K562 (cell line): ENCODE results near the gene CDH16. TPM values are rescaled to one million over a fixed set of nuclear protein-coding genes. Genes with fewer than 3 reads are reported as not detected.
A peak's percentile ranks its signal among the peaks of the same experiment; 100 is the strongest.

ENCODE experiments used
- ATAC-seq: fragments of 200-7000 bp; cut with Tn5 transposase; 3 replicates; pipeline ENCODE4 v1.9.1; 2020; ENCODE audit warnings: moderate library complexity
- BruUV-seq: library from RNA; stranded (reverse); fragments of 400-500 nt; replicated peaks from 2 replicates; lab custom pipeline; 2021; lab: Mats Ljungman, UMichigan
- CTCF ChIA-PET: fragments of 300-600 bp; formaldehyde crosslinking; extraction: SDS; loops from one replicate; lab custom pipeline; 2021; ENCODE audit warnings: low intra/inter-chr PET ratio; lab: Yijun Ruan, JAX
- POLR2A ChIA-PET: fragments of 300-600, 350-650 bp; sonication (Branson Sonifier 250); formaldehyde crosslinking; extraction: SDS; loops from one replicate; lab custom pipeline; 2021; ENCODE audit warnings: antibody characterized with exemption, inconsistent platforms; lab: Yijun Ruan, JAX
- DNase-seq, 4 experiments: peaks; one replicate each; pipeline versions ENCODE4 v3.0.0 to v3.0.0-alpha.2; 2011 to 2018; ENCODE audit warnings: low spot score in 3 of 4, mixed read lengths in 3 of 4; ENCODE audit errors: extremely low read depth in 1 of 4
- FAIRE-seq: peaks from 2 replicates; lab custom pipeline; 2011; peaks lifted over from hg19 to GRCh38; lab: Jason Lieb, UNC
- H2AFZ ChIP-seq: 2 replicates; pipeline ENCODE4 v1.6.0; 2011; ENCODE audit warnings: low read depth, low read length, control low read depth, inconsistent platforms
- H3K27ac ChIP-seq: fragments of 200-600 bp; 3 replicates; pipeline ENCODE4 v1.8.0; 2011; ENCODE audit warnings: low read depth, mild to moderate bottlenecking, control low read depth, inconsistent platforms, low read length, moderate library complexity, mixed read lengths; ENCODE audit errors: extremely low read depth
- H3K27me3 ChIP-seq, 2 experiments: fragments of 300-600 bp in 1 of 2; 2 replicates in 1 of 2; 3 replicates in 1 of 2; pipeline versions ENCODE4 v1.6.0 to v1.8.0; 2011; ENCODE audit warnings: inconsistent platforms in 2 of 2, low read length in 2 of 2, mild to moderate bottlenecking in 1 of 2, mixed read lengths in 1 of 2, moderate library complexity in 1 of 2; ENCODE audit not compliant: control insufficient read depth in 2 of 2, insufficient read depth in 2 of 2
- H3K36me3 ChIP-seq: fragments of 300-600 bp; 3 replicates; pipeline ENCODE4 v1.8.0; 2011; ENCODE audit warnings: mild to moderate bottlenecking, low read length, inconsistent platforms; ENCODE audit not compliant: control insufficient read depth, insufficient read depth
- H3K4me1 ChIP-seq, 2 experiments: fragments of 200-600 bp in 1 of 2; replicated peaks in 1 of 2; 2 replicates in 1 of 2; 3 replicates in 1 of 2; pipeline versions ENCODE4 v1.5.1 to v1.8.0; 2011; ENCODE audit warnings: inconsistent platforms in 2 of 2, low read length in 2 of 2, mild to moderate bottlenecking in 1 of 2, mixed read lengths in 1 of 2, moderate library complexity in 1 of 2; ENCODE audit not compliant: control insufficient read depth in 2 of 2, insufficient read depth in 2 of 2
- H3K4me2 ChIP-seq: 2 replicates; pipeline ENCODE4 v1.6.1; 2011; ENCODE audit warnings: low read length, control low read depth, inconsistent platforms, mixed read lengths; ENCODE audit not compliant: insufficient read depth
- H3K4me3 ChIP-seq: fragments of 200-600 bp; sonication (generic), shearing (Covaris generic); 2 replicates; pipeline ENCODE4 v1.5.1; 2016; ENCODE audit warnings: control low read depth, inconsistent platforms
- H3K79me2 ChIP-seq: fragments of 200-600 bp; 3 replicates; pipeline ENCODE4 v1.8.0; 2011; ENCODE audit warnings: low read length, inconsistent platforms; ENCODE audit not compliant: control insufficient read depth, insufficient read depth
- H3K9ac ChIP-seq, 2 experiments: 2 replicates each; pipeline versions ENCODE4 v1.6.0 to v1.6.1; 2011; ENCODE audit warnings: low read depth in 2 of 2, low read length in 2 of 2, control low read depth in 1 of 2, inconsistent platforms in 1 of 2, mild to moderate bottlenecking in 1 of 2, mixed read lengths in 1 of 2; ENCODE audit not compliant: insufficient read depth in 1 of 2
- H3K9me1 ChIP-seq: one replicate; pipeline ENCODE4 v1.6.0; 2011; ENCODE audit warnings: inconsistent platforms, mild to moderate bottlenecking, low read length, moderate library complexity; ENCODE audit not compliant: control insufficient read depth, insufficient read depth
- H3K9me3 ChIP-seq: replicated peaks from 2 replicates; pipeline ENCODE4 v1.5.1; 2011; ENCODE audit warnings: low read depth, low read length, inconsistent platforms; ENCODE audit not compliant: control insufficient read depth, insufficient read depth
- H4K20me1 ChIP-seq: replicated peaks from 2 replicates; pipeline ENCODE4 v1.6.1; 2011; ENCODE audit warnings: low read length, inconsistent platforms, mixed read lengths; ENCODE audit not compliant: control insufficient read depth, insufficient read depth
- CBX3 ChIP-seq, 2 experiments: IDR thresholded peaks; 1 replicate in 1 of 2; 2 replicates in 1 of 2; pipeline ENCODE4 v1.6.1; 2012; ENCODE audit warnings: inconsistent platforms in 2 of 2, low read length in 2 of 2, borderline replicate concordance in 1 of 2, control low read depth in 1 of 2
- FOXP4 ChIP-seq: sonication (generic); formaldehyde crosslinking; IDR thresholded peaks from 2 replicates; pipeline ENCODE4 v1.8.0; 2022; ENCODE audit warnings: mild to moderate bottlenecking, missing genetic modification reagents, borderline replicate concordance
- KDM1A ChIP-seq, 2 experiments: fragments of 450-650 bp; IDR thresholded peaks; 2 replicates each; pipeline ENCODE4 v1.6.1; 2016; ENCODE audit warnings: mild to moderate bottlenecking in 2 of 2
- SRSF3 ChIP-seq: fragments of 200-400 bp; formaldehyde crosslinking; IDR thresholded peaks from 2 replicates; pipeline ENCODE4 v1.6.1; 2016; ENCODE audit warnings: mild to moderate bottlenecking, low read length, moderate library complexity; ENCODE audit not compliant: insufficient read depth
- ZBTB17 ChIP-seq: fragments of 450-650 bp; formaldehyde crosslinking; IDR thresholded peaks from 2 replicates; pipeline ENCODE4 v1.4.0; 2020; ENCODE audit warnings: mild to moderate bottlenecking
- ZBTB49 ChIP-seq: sonication (generic); formaldehyde crosslinking; IDR thresholded peaks from 2 replicates; pipeline ENCODE4 v1.8.0; 2022; ENCODE audit warnings: missing genetic modification reagents, mild to moderate bottlenecking, borderline replicate concordance
- ZNF561 ChIP-seq: fragments of 450-650 bp; formaldehyde crosslinking; conservative IDR thresholded peaks from 2 replicates; pipeline ENCODE4 v1.4.0; 2020; ENCODE audit warnings: mild to moderate bottlenecking, moderate library complexity
- WGBS: fragments of 100-300 bp; shearing (Covaris generic); methylation state at CpG from one replicate; pipeline ENCODE4 v1.1.6; 2016; ENCODE audit warnings: low coverage, mixed read lengths; ENCODE audit not compliant: insufficient coverage; ENCODE audit errors: missing lambda C conversion rate; 5-methylcytosine and 5-hydroxymethylcytosine counted together
- in situ Hi-C: fragments of 300-500 bp; cut with MboI; formaldehyde crosslinking; loops from 4 replicates; pipeline ENCODE4 v1.15.0; 2018; ENCODE audit warnings: inconsistent platforms, mixed read lengths
- intact Hi-C: fragments of 100-400 bp; cut with micrococcal nuclease; formaldehyde crosslinking; loops from 2 replicates; pipeline ENCODE4 v1.14.2; 2022
- polyA plus RNA-seq, 8 experiments: library from polyadenylated mRNA; depleted of rRNA in 4 of 8; stranded (reverse) in 5 of 8; unstranded in 3 of 8; fragments of >200 nt; fragmentation: Nextera tagmentation in 2 of 8; fragmentation: Illumina TruSeq in 1 of 8; extraction: Ambion mirVana in 2 of 8; extraction: Trizol in 1 of 8; gene quantifications; 2 replicates each; pipeline versions ENCODE4 v1.2.1 to v1.2.3, GENCODE V29; 2011 to 2014; ENCODE audit warnings: inconsistent platforms in 1 of 8, missing spikeins in 1 of 8
- total RNA-seq, 7 experiments: library from RNA; depleted of rRNA in 6 of 7; stranded (reverse); fragments of >200 nt in 6 of 7; fragmentation: Illumina TruSeq in 2 of 7; extraction: Trizol in 2 of 7; gene quantifications; 2 replicates each; pipeline versions ENCODE4 v1.2.1 to v1.2.3, GENCODE V29; 2011 to 2021; ENCODE audit warnings: low replicate concordance in 1 of 7
- TF ChIP-seq, protein P1 (sequence below), 2 experiments: fragments of 200-800 bp in 1 of 2; sonication (Bioruptor generic) in 1 of 2; sonication (generic) in 1 of 2; formaldehyde crosslinking in 1 of 2; IDR thresholded peaks in 1 of 2; conservative IDR thresholded peaks in 1 of 2; 2 replicates each; pipeline versions ENCODE4 v1.5.0 to v1.6.1; 2016 to 2020; ENCODE audit warnings: missing compliant biosample characterization in 1 of 2, missing genetic modification characterization in 1 of 2, missing genetic modification reagents in 1 of 2
- TF ChIP-seq, protein P2 (sequence below): fragments of 450-650 bp; IDR thresholded peaks from 2 replicates; pipeline ENCODE4 v1.6.1; 2016; ENCODE audit warnings: missing biosample characterization, missing genetic modification characterization

The CDH16 gene
- total and polyA plus RNA-seq, 9 of the 15 experiments (the other 6 are each of a cell fraction or from before 2014, with no cell fraction given), result not detected

DNA sequence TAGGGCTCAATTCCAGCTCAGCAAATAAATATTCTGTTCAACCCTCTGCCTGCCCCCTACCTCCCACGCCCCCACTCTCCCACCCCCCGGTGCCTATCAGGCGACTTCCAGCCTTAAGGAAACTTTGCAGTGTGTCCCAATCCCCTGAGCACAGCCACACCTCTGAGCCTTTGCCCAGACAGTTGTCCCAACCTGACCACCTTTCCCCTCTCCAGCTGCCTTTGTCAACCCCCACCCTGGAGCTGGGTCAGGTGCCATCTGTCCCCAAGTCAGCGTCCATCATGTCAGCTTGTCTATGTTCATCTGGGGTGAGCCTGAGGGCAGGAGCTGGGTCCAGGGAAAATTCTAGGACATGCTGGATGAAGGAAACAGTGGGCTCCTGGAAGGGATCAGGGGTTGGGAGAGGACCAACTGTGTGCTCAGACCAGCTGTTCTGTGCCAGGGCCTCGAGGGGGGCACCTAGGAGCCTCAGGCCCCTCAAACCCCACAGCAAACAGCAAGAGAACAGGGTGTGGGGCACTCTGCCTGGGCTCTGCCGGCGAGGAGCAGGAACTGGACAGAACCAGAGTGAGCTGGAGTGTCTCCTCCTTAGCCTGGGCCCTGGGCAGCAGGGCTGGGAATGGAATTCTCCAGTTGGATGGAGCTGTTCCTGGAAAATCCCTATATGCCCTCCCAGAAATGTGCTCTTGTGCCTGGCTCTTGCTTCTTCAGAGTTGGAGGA, 17.8 kb downstream of the CDH16 start (continued):
- TF ChIP-seq SRSF3 (no peak), ZBTB17 (CRISPR knock-in tag) (0 out of 2 replicates have a peak, but pooled peaks have one; percentile 21)

GRCh38 chr16:66899945-66900710, 18.6 kb downstream of the CDH16 start:
- ChIA-PET POLR2A (interaction anchor here (0.5 to 1.5 kb wide), 18 partner anchors 11 to 1244 kb away, joined by 3 to 9 read pairs (median 3); partner anchors contain the start of gene CIAO2B), CTCF (no interaction called here)
- WGBS, result 7% methylated on average over 9 of the region's 9 CpGs
- Histone ChIP-seq H3K79me2 (no peaks in the 10 kb centered on the region), H3K27ac (peak overlapping the region; percentile 87), H3K4me2 (peak overlapping the region; percentile 77), H3K9me3 (no peaks in the 10 kb centered on the region), H3K27me3 (no peaks in the 10 kb centered on the region), H3K4me1 (peaks cover 32 to 63% of the 10 kb centered on the region in 2 experiments), H2AFZ (peak overlapping the region; percentile 78), H3K9me1 (no peaks in the 10 kb centered on the region), H3K36me3 (no peaks in the 10 kb centered on the region), H4K20me1 (no peaks in the 10 kb centered on the region), H3K9ac (peak overlapping the region; percentile 89 to 95), H3K4me3 (peak overlapping the region; percentile 30; the same call in 1 of the 2 replicates)
- intact Hi-C loops (loop anchor here (5.0 kb wide), 2 partner anchors 47 to 117 kb away; no protein-coding TSS in a partner anchor), in situ Hi-C loops (loop anchor here (5.0 kb wide), 1 partner anchor 32 kb away; the partner anchor contains the start of gene CIAO2B)
- peak; percentile 95 for FAIRE-seq
- BruUV-seq, result TSS peak; percentile 98
- DNase-seq, result peak; percentile 82 to 97 (median 90)
- ATAC-seq, result peak; percentile 88
- TF ChIP-seq FOXP4 (CRISPR knock-in tag) (no peak), CBX3 (IDR thresholded peaks at IDR 0.05; ENCODE audit: borderline replicate concordance in 1 of 2, low read length in 2 of 2) (peak in 1 of 2 experiments; percentile 88; a peak in 2 of 3 replicates), KDM1A (IDR thresholded peaks at IDR 0.05) (peak; percentile 35 to 67; a peak in 3 of 4 replicates), ZNF561 (CRISPR knock-in tag) (no peak), ZBTB49 (CRISPR knock-in tag) (no peak)
- TF ChIP-seq, protein P1, sequence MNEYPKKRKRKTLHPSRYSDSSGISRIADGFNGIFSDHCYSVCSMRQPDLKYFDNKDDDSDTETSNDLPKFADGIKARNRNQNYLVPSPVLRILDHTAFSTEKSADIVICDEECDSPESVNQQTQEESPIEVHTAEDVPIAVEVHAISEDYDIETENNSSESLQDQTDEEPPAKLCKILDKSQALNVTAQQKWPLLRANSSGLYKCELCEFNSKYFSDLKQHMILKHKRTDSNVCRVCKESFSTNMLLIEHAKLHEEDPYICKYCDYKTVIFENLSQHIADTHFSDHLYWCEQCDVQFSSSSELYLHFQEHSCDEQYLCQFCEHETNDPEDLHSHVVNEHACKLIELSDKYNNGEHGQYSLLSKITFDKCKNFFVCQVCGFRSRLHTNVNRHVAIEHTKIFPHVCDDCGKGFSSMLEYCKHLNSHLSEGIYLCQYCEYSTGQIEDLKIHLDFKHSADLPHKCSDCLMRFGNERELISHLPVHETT (CRISPR knock-in tag; conservative IDR thresholded peaks at IDR 0.05 in 1 of 2, IDR thresholded peaks at IDR 0.05 in 1 of 2), result 0 out of 4 replicates have a peak, but pooled peaks of 1 of the 2 experiments have one; percentile 1
- TF ChIP-seq, protein P2, sequence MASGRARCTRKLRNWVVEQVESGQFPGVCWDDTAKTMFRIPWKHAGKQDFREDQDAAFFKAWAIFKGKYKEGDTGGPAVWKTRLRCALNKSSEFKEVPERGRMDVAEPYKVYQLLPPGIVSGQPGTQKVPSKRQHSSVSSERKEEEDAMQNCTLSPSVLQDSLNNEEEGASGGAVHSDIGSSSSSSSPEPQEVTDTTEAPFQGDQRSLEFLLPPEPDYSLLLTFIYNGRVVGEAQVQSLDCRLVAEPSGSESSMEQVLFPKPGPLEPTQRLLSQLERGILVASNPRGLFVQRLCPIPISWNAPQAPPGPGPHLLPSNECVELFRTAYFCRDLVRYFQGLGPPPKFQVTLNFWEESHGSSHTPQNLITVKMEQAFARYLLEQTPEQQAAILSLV, result no peak
